ENCODE data around the gene ERCC6L.

GRCh38 chrX:72180539-72180938 is 58.3 kb downstream of the ERCC6L start:
- TF ChIP-seq CTCF (IDR thresholded peaks at IDR 0.05; ENCODE audit: low read depth, low read length, poor library complexity, severe bottlenecking) (no peak), EZH2phosphoT487 (IDR thresholded peaks at IDR 0.05; ENCODE audit: borderline replicate concordance, low read length) (no peak)

Measured in DOHH2 (cell line).